ENCODE measurements around the gene DGCR2. TPM values are rescaled to one million over a fixed set of nuclear protein-coding genes. Genes with fewer than 3 reads are reported as not detected.
A peak's percentile ranks its signal among the peaks of the same experiment; 100 is the strongest.

DGCR2 gene
- total RNA-seq, 1 donor from 2014 or later: 20.6 TPM

DNA sequence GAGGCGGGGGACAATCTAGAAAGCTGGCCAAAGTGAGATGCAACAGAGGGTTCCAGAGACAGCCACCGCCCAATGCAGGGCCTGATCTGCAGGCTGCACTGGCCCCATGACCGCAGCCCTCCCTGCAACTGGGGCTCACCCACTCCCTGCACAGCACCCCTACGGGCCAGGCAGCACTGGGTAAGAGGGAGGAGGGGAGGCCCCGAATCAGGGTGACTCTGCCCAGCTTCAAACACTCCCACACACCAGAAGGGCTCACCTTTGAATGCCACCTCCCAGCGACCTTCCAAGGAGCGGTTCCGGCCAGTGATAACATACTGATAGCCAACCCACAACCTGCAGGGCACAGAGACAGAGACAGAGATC lies 59.3 kb downstream of the DGCR2 start:
- TF ChIP-seq EZH2 (IDR thresholded peaks at IDR 0.05) (no peak), EZH2phosphoT487 (IDR thresholded peaks at IDR 0.05) (no peak)
- TF ChIP-seq, protein P1, sequence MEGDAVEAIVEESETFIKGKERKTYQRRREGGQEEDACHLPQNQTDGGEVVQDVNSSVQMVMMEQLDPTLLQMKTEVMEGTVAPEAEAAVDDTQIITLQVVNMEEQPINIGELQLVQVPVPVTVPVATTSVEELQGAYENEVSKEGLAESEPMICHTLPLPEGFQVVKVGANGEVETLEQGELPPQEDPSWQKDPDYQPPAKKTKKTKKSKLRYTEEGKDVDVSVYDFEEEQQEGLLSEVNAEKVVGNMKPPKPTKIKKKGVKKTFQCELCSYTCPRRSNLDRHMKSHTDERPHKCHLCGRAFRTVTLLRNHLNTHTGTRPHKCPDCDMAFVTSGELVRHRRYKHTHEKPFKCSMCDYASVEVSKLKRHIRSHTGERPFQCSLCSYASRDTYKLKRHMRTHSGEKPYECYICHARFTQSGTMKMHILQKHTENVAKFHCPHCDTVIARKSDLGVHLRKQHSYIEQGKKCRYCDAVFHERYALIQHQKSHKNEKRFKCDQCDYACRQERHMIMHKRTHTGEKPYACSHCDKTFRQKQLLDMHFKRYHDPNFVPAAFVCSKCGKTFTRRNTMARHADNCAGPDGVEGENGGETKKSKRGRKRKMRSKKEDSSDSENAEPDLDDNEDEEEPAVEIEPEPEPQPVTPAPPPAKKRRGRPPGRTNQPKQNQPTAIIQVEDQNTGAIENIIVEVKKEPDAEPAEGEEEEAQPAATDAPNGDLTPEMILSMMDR (IDR thresholded peaks at IDR 0.05): no peak

DNA sequence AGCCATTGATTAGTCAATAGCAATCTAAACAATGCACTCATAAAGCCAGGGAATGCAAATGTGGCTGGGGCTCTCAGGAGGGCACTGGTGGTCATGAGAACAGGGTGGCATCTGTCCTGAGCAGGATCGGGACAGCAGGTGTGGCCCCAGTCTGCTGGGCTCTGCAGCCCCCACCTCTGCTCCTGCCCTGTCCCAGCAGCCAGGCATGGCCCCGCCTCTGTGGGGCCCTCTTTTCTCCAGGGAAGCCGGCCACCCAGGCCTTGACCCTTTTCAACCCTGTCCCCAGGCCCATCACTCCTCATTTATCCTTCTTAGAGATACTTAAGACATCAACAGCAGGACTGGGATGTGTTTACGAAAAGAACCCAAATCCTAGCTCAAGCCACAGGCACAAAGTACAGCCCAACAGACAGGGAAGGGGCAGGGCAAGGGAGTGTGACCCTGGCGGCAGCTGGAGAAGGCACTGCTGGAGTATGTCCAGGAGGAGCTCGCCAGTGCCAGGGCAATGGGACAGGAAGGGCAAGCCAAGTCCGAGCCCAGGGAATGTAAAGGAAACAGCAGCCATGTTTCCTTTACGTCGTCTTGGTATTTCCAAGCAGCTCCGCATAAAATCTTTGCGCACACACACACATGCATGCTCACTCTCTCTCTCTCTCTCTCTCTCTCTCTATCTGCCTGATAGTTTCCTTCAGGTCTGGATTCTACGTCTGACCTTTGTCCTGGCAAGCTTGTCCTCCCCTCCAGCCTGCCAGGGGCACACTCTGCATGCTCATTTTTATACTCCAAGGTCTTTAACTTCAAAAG lies 59.9 kb downstream of the DGCR2 start:
- Histone ChIP-seq H3K9me3 (ENCODE audit: low read depth) (no peaks in the 10 kb centered on the region), H3K4me2 (no peak overlapping the region), H3K9ac (no peak overlapping the region), H3K36me3 (no peaks in the 10 kb centered on the region), H4K20me1 (ENCODE audit: low read depth) (peaks cover 3% of the 10 kb centered on the region), H3K27ac (peak overlapping the region; percentile 13), H3K4me3 (no peak overlapping the region), H2AFZ (replicated peaks) (no peak overlapping the region), H3F3A (ENCODE audit: low read depth) (no peaks in the 10 kb centered on the region), H3K4me1 (no peaks in the 10 kb centered on the region), H3K79me2 (ENCODE audit: low read depth) (no peaks in the 10 kb centered on the region), H3K27me3 (no peaks in the 10 kb centered on the region)
- TF ChIP-seq EZH2 (IDR thresholded peaks at IDR 0.05) (no peak), EZH2phosphoT487 (IDR thresholded peaks at IDR 0.05) (no peak)
- TF ChIP-seq, protein P1 (IDR thresholded peaks at IDR 0.05): no peak
- peaks cover 11% of the 10 kb centered on the region for H3K36me3 Mint-ChIP-seq
- H3K27me3 Mint-ChIP-seq (ENCODE audit: insufficient read depth, low read depth): peaks cover 2% of the 10 kb centered on the region
- no peak for DNase-seq (ENCODE audit: low spot score)
- H3K4me1 Mint-ChIP-seq: no peaks in the 10 kb centered on the region
- no peaks in the 10 kb centered on the region for H3K9me3 Mint-ChIP-seq
- no peak overlapping the region for H3K4me3 Mint-ChIP-seq
- no peak overlapping the region for H3K27ac Mint-ChIP-seq

More for the DNA sequence above, 59.3 kb downstream of the DGCR2 start:
- no peaks in the 10 kb centered on the region for H3K79me2 ChIP-seq (ENCODE audit: low read depth)
- no peak overlapping the region for H2AFZ ChIP-seq (replicated peaks)
- DNase-seq (ENCODE audit: low spot score): no peak
- no peak overlapping the region for H3K4me3 ChIP-seq
- Mint-ChIP-seq H3K4me3 (no peak overlapping the region), H3K9me3 (no peaks in the 10 kb centered on the region), H3K36me3 (peaks cover 11% of the 10 kb centered on the region), H3K27me3 (ENCODE audit: insufficient read depth, low read depth) (peaks cover 2% of the 10 kb centered on the region), H3K27ac (no peak overlapping the region), H3K4me1 (no peaks in the 10 kb centered on the region)
- H3K9ac ChIP-seq: no peak overlapping the region
- no peaks in the 10 kb centered on the region for H3K27me3 ChIP-seq
- H4K20me1 ChIP-seq (ENCODE audit: low read depth): peaks cover 3% of the 10 kb centered on the region
- no peak overlapping the region for H3K4me2 ChIP-seq
- no peaks in the 10 kb centered on the region for H3K4me1 ChIP-seq
- no peaks in the 10 kb centered on the region for H3K36me3 ChIP-seq
- no peak overlapping the region for H3K27ac ChIP-seq
- no peaks in the 10 kb centered on the region for H3F3A ChIP-seq (ENCODE audit: low read depth)
- H3K9me3 ChIP-seq (ENCODE audit: low read depth): no peaks in the 10 kb centered on the region

DNA sequence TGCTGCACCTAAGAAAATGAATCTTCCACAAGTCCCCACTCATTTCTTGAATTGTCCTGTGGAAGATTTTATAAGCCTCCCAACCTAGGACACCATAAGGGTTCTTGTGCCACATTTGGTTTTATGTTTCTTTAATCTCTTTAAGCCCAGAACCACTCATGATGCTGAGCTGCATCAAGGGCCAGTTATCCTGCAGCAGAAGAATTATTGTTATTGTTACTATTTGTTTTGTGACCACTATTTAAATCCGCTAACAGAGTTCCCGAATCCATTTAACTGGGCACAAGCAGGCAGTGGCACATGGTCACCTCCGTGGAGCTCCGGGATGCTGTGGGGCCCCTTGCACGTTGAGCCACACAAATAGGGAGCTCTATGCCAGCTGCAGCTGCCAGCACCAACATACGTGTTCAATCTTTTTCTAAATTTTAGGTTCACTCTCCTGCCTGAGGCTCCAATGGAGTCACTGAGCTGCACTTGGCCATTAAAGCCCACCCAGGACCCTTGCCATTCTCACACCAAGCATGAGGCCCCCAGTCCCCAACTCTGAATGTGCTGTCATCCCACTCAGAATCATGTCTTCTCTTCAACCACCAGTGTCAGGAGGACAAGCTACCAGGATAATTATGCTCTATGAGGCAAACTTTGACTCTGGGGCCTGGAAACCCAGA lies 60.6 kb downstream of the DGCR2 start:
- Histone ChIP-seq H4K20me1 (ENCODE audit: low read depth) (peaks cover 6% of the 10 kb centered on the region), H3K79me2 (ENCODE audit: low read depth) (no peaks in the 10 kb centered on the region), H3K9ac (no peak overlapping the region), H2AFZ (replicated peaks) (no peak overlapping the region), H3K9me3 (ENCODE audit: low read depth) (no peaks in the 10 kb centered on the region), H3K4me2 (no peak overlapping the region), H3K27ac (no peak overlapping the region), H3K4me1 (no peaks in the 10 kb centered on the region), H3K27me3 (no peaks in the 10 kb centered on the region), H3K4me3 (no peak overlapping the region), H3F3A (ENCODE audit: low read depth) (no peaks in the 10 kb centered on the region), H3K36me3 (no peaks in the 10 kb centered on the region)
- H3K4me3 Mint-ChIP-seq: no peak overlapping the region
- H3K27ac Mint-ChIP-seq: no peak overlapping the region
- DNase-seq (ENCODE audit: low spot score): no peak
- TF ChIP-seq, protein P1 (IDR thresholded peaks at IDR 0.05): no peak
- TF ChIP-seq EZH2phosphoT487 (IDR thresholded peaks at IDR 0.05) (no peak), EZH2 (IDR thresholded peaks at IDR 0.05) (no peak)
- no peaks in the 10 kb centered on the region for H3K4me1 Mint-ChIP-seq
- no peaks in the 10 kb centered on the region for H3K9me3 Mint-ChIP-seq
- H3K27me3 Mint-ChIP-seq (ENCODE audit: insufficient read depth, low read depth): peaks cover 6% of the 10 kb centered on the region
- peaks cover 15% of the 10 kb centered on the region for H3K36me3 Mint-ChIP-seq
